Measurements from ENCODE around the gene SELENOM. TPM values are rescaled to one million over a fixed set of nuclear protein-coding genes. Genes with fewer than 3 reads are reported as not detected.

Gene SELENOM
- total RNA-seq, 1 experiment from 2014 or later = 2.6 TPM

DNA sequence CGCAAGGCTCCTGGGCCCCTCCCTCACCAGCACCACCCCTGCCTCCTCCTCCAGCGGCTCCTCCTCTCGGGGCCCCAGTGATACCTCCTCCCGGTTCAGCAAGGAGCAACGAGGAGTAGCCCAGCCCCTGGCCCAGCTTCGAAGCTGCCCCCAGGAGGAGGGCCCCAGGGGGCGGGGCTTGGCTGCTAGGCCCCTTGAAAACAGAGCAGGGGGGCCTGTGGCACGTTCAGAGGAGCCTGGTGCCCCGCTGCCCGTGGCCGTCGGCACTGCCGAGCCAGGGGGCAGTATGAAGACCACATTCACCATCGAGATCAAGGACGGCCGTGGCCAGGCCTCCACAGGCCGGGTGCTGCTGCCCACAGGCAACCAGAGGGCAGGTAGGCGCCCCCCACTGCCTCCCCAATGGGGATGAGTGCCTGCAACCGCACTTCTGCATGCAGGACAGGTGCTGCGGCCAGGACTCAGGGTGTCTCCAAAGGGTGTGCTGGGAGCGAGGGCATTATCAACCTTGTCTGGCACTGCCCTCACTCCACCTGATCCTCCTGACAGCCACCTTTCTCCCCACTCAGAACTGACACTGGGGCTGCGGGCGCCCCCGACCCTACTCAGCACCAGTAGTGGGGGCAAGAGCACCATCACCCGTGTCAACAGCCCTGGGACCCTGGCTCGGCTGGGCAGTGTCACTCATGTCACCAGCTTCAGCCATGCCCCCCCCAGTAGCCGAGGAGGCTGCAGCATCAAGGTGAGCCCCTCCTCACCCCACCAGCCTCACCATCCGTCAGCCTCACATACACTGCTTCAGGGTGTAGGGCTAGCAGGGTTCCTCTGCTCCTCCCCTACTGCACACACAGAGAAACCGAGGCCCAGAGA, 16.0 kb downstream of the SELENOM start:
- no peak for DNase-seq (ENCODE audit: low read depth)

DNA sequence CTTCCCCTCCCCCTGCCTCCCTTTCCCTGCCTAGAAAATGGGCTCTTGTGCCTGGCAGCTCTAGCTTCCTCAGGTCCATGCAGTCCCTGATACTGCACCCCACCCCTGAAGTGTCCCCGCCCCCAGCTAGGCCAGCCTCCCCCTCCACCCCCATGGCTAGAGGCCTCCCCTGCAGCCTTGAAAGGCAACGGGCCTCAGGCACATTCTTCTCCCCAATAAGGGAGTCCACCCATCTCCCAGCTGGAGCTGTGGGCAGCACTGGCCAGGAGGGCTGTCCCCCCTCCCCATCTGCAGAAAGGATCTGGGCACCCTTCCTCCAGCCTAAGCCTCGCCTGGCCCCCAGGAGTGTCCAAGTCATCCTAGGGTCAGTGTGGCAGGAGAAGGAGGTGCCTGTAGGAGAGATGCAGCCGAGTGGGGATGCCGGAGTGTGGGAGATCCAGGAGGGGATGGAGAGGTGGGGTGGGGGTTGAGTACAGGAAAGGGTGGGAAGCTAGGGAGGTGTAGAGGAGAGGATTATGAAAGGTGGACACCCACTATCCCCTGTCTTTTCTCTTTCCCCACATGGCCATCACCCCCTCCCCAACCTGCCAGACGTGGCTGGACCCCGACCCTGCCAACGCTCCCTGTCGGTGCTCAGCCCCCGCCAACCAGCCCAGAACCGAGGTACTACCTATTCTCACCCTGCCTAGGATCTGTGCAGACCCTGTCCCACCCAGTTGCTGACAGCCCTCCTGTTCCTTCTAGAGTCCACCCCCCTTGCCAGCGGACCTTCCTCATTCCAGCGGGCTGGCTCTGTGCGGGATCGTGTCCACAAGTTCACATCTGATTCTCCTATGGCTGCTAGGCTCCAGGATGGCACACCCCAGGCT, 16.9 kb downstream of the SELENOM start:
- DNase-seq (ENCODE audit: low read depth) = no peak

DNA sequence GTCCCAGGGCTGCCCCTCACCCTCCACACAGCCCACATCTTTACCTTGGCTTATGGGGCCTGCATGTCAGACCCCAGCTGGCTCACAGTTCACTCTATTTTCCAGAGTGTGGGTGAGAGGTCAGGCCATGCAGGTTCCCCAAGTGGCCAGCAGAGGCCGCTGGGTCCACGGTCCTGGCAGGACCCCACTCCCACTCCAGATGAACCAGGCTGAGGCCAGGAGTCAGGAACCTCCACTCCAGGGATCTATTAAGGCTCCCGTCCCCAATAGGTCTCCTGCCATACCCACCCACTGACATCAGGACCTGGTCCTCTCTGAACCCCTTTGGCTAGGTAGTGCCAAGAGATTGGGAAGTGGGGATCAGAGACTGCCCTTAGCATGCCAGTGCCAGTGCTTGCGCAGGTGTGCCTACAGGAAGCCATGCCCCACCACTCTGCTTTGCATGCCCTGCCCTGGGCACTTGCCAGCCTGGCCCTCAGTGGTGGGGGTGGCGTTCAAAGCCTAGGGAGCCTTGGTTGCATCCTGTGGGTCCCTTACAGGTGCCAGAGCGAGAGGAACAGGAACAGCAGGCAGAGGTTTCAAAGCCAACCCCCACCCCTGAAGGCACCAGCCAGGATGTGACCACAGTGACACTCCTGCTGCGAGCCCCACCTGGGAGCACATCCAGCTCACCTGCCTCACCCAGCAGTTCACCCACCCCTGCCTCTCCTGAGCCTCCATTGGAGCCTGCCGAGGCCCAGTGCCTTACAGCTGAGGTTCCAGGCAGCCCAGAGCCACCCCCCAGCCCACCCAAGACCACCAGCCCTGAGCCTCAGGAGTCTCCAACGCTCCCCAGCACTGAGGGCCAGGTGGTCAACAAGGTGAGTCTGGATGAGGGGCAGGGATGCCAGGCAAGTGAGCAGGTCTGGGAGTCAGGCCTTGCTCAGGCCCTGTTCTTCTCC, 17.9 kb downstream of the SELENOM start:
- no peak for DNase-seq (ENCODE audit: low read depth)

DNA sequence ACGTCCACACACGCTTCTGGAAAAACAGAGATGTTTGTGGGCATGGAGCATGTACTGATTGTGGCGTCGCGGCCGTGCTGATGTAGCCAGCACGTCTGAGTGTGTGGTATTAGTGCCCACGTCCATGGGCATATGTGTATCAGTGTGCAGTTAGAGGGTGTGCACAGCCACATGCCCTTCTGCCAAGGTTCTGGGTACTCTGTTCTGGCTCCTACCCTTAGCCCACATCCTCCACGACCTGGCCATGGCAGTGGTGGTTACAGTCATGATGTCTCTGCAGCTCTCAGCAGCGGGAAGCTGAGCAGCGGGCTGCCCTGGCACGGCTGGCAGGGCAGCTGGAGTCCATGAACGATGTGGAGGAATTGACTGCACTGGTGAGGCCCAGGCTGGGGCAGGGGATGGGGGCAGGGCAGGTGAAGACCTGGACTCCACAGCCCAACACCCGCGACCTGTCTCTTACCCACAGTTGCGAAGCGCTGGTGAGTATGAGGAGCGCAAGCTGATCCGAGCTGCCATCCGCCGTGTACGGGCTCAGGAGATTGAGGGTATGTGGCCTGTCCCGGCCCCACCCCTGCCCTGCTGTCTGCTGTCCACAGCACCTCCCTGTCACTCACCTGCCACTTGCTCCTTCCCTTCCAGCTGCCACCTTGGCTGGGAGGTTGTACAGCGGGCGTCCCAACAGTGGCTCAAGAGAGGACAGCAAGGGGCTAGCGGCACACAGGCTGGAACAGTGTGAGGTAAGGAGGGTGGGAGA, 19.0 kb downstream of the SELENOM start:
- no peak for DNase-seq (ENCODE audit: low read depth)

DNA sequence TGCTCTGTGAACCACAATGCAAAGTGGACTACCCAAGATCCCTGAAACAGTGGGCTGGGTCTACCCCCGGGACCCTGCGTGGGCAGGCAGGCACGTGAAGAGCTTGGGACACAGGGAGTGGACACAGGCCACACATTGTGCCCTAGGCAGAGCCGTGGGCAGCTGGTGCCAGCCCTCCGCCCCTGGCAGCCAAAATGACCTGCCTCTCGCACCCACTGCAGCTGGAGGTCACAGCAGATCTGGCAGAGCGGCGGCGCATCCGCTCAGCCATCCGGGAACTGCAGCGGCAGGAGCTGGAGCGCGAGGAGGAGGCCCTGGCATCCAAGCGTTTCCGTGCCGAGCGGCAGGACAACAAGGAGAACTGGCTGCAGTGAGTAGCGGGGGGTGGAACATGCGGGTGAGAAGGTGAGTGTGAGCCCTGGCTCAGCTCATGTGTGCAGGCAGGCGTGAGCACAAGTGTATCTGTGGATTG, 19.6 kb downstream of the SELENOM start:
- no peak for DNase-seq (ENCODE audit: low read depth)

DNA sequence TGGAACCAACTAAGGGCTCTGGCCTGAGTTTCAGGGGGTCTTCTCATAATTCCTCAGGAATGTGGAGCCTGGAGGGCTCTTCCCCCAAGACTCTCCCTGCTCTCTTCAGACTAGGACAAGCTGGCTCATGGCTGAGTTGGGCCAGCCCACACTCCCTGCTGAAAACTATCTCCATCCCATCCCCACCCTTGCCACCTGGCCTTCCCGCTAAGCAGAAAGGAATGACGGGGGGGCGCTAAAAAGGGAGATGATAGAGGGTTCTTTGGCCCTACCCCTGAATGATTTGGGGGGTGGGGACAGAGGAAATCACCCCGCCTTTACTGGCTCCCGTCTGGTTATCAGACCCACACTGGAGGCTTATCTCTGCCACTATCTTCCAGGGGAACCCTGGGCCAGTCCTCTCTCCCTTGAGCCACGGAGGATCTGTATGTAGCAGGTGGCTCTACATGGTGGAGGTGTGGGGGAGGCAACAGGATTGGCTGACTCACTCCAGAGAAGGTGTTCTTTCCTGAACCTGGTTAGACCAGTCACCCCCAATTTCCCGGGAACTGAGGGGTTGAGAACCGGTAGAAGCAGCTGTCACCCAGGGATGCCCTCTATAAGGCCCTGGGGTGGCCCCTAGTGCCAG, 20.6 kb downstream of the SELENOM start:
- no peak for DNase-seq (ENCODE audit: low read depth)

DNA sequence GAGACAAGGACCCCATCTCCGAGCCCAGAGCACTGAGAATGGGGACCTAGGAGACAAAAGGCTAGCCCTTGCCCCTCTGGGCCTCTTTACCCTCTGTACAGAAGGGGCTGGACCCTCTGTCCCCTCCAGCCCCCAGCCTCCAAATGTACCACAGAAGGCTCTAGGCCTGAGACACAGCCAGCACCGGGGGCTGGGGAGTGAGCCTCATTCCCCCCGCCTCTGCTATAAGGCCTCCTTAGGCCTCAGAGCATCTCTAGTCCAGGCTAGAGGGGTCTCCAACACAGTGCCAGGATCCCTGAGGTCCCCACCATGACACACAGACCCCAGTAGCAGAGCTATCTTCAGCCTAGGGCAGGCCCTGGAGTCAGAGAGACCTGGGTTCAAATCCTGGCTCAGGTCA, 21.4 kb downstream of the SELENOM start:
- no peak for DNase-seq (ENCODE audit: low read depth)

DNA sequence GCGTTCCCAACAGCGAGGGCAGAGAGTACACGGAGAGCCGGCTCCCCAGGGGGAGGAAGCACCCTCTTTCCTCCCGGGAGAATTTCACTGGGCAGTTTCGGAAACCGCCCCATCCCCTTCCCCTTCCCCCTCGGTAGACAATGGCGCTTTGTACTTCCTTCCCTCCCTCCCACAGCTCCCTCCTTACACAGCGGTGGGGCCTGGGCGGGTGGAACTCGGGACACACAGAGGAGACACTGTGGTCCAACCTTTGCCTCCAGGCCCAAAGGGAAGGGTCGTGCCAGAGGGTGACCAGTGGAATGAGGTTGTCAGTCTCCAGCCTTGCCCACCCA, 21.9 kb downstream of the SELENOM start:
- no peak for DNase-seq (ENCODE audit: low read depth)

DNA sequence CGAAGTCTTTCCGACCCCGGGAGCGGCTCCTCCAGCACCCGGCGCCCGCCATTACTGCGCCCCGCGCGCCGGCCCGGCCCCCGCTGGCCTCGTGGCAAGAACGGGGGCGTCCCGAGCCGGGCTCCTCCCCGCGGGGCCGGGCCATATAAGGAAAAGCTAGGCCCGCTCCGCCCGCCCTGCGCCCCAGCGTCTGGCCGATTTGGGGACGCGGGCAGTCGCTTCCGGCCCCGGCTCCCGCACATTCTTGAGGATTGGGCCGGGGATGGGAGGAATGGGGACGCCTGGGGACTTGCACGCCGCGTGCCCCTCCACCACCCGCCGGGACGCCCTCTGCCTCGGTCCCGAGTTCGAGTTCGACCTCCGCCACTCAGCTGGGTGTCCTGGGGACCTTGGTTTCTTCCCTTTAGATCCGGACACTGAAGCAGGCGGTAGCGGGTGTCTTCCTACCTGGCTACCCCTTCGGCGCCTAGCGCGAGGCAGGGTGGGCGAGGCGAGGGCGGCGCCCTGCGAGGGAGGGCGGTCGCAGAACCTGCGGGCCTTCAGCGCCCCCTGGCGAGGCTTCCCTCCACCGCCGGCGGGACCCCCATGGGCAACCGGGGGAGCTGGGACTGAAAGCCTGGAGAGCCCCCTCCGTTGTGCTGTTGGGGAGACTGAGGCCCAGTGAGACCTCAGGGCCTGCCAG, 22.4 kb downstream of the SELENOM start:
- DNase-seq (ENCODE audit: low read depth) = peak; percentile 71

DNA sequence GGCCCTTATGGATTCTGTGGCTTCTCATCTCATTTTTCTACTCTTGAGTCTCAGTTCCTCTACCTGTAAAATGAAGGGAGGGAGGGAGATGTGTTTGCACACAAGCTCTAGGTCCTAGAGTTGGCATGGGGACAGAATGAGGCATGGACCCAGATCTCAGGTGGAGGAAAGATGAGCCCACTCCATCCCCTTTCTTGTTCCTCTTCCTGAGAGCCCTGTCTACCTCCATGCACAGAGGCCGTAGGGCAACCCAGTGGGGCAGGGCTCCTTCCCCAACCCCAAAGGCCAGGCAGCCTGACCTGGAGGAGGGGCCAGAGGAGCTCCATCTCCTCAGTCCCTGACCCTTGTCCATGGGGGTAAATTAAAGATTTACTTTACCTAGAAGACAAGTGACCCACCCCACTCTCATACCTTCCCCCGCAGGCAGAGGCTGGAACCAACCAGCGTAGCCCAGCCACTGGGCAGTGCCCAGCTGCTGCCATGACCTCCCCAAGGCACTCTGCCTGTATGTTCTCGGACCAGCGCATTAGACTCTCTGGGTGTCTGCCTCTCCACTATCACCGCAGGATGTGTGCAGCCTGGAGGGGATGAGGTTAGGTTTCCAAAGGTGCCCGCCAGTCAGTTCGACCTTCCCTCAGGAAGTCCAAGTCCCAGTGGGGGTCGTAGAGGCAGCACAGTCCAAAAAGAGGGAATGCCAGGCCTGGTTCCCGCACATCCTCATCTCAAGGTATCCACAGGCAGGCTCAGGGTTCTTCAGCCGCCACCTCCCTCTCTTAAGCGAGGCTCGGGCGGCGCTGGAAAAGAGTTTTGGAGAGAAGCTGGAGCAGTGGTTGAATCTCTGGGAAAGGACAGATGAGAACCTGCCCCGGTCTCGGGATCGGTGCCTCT, 23.2 kb downstream of the SELENOM start:
- DNase-seq (ENCODE audit: low read depth) = no peak

DNA sequence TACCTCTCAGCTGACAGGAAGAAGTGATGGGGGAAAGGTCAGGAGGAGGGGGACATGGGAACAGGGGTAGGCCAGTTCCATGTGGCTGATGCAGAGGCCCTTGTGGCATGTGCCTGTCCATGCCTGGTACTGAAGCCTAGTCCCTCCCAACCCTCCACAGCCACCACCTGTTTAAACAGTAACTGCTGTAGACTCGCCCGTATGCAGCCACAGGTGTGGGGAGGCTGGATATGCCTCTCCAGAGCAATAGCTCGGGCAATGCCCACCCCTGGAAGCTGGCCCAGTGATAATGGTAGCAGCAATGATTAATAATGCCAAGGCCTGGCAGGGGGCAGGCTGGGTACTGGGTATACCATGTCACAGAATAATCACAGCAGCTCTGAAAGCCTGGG, 24.0 kb downstream of the SELENOM start:
- no peak for DNase-seq (ENCODE audit: low read depth)

DNA sequence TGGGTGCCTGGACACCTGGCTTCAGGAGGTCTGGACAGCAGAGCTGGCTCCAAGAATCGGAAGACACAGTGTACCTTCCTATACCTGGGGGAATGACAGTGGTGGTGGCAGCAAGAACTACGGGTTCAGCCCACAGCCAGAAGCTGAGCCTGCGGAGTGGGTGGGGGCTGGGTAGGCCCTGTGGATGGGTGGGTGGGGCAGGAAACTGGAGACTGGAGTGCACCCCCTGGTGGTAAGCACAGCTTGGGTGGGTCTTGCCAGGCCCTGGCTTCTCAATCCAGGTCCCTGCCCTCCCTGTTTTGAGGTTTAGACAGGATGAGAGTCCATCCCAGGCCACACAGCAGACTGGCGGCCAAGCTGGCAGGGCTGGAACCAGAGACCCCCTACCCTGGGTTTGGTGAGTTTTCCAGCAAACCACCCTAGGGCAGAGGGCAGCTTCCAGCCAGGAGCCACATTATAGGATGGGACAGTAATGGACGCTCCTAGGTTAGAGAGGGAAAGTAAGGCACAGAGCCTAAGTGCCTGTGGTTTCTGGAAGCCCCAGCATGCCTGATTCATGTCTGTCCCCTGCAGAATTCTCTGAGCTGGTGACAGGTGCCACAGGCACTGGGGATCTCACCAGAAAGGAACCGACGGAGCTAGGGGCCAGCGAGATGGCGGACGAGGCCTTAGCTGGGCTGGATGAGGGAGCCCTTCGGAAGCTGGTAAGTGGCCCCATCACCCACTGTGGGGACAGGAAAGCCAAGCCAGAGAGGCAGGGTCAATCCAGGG, 24.6 kb downstream of the SELENOM start:
- peak; percentile 51 for DNase-seq (ENCODE audit: low read depth)

DNA sequence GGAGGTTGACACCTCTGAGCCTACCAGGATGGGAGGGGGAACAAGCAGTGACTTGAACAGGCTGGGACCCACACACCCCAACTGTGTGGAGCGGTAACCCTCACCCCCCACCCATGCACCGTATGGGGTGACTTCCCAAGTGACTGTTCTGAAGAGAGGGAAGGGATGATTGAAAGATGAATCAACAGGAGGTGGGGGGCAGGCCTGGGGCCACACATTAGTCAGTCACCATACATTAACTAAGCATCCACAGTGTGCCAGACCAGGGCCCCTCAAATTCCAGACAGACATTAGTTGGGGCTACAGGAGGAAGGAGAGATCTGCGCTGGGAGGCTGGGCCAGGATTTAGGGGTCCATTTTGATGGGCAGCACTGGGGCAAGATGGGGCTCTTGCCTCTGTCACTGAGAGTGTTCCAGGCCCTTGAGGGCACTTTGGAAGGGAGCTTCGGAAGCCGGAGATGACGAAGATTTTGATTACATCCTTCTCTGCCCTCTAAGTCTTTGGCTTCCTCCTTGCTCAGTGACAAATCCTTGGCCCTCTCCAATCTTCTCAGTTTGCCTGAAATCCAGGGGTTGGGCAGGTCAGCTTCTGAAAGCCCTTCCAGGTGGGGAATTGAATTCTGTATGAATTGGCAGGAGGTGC, 25.3 kb downstream of the SELENOM start:
- DNase-seq (ENCODE audit: low read depth) = peak; percentile 77

DNA sequence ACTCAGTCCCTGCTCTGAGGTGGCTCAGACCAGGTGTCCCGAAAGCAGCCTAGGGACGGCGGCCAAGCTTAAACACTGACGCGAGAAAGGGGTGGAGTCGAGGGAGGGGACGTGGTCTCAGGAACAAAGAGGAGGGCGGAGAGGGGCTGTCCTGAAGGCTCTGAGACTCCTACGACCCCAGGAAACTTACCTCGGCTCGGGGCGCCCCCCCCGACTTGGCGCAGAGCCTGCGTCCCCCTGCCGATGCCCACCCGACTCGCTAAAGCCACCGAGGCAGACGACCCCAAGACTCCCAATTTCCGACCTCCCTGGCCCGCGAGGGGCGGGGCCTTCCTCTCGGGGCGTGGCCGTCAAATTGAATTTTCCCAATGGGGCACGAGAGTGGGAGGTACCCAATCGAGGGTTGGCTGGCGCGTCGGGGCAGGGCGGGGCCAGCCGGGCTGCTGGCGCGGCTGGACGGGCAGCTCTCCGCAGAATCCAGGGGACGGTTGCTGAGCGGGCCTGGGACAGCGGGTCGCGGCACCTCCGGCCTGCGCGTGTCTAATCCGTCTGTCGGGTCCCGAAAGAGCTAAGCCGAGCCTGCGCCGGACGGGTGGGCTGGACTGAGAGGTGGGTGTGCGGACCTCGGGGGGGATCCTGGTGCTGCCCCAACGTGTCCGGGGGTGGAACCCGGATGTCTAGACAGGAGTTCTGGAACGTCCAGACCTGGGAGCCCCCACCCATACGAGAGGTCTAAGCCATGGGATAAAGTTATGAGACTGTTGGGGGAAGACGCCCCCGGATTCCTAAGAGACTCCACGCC, 26.3 kb downstream of the SELENOM start, which contains the start of gene SMTN:
Gene SMTN (plus strand): TSS at position 471 of the 802 bp plus-strand sequence. CDS start 1,941 bp downstream, outside the sequence.
- peak; percentile 94 for DNase-seq (ENCODE audit: low read depth)

DNA sequence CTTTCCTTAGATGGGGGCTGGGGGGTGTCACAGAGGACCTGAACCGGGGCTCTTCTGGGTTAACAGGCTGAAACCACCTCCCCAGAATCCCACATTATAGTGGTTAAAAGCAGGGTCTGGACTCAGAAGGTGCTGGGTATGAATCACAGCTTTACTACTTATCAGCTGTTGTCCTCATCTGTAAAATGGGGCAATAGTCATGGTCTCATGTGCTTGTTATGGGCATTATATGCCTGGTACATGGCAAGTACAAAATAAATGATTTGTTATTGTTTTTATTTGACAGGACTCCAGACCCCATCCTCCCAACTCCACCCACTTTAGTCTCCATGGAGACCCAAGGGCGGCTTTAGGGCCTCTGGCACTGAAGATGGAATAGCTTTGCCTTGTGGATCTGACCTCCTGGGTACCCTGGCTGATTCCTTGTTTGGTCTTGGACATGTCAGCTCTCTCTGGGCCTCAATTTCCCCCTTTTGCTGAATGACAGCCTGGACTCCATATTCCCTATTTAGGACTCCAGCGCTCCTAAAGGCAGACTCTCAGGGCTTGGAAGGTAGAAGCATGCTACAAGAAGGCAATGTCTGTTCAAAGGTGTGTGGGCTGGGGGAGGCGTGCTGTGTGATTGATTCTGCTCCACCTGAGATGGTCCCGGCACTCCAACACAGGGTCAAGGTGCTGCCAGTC, 27.1 kb downstream of the SELENOM start:
- DNase-seq (ENCODE audit: low read depth) = no peak

DNA sequence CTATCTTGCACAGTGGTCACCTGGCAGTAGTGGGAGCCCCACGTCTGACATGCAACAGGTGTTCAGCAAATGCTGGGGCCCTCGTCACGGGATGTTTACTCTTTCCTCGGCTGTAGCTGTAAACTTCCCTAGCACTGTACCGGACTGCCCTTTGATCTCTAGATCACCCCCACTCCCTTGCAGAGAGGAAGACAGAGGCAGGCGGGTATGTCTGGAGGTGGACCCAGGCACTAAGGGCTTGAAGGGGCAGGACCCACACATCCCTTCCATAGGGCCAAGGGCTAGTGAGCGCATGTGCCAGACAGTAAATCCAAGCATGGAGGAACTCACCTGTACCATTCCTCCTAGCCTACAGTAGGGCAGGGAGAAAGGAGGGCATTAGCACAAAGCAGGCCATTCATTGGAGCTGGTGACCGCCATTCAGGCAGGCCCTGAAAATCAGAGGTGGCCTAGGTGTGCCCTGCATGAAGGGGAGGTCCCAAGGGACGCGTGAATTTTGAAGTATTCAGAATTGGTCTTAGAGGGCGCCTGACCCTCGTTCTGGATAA, 28.2 kb downstream of the SELENOM start:
- DNase-seq (ENCODE audit: low read depth) = no peak

Measured in Daoy (cell line).